Neural progenitor cell (in vitro differentiated cells): ENCODE data around the gene FHOD1.

Experiments used
- EZH2 ChIP-seq: fragments of 200-600 bp; sonication (generic); IDR thresholded peaks from 2 replicates; pipeline ENCODE4 v1.6.1; 2017; ENCODE audit warnings: antibody characterized with exemption, mild to moderate bottlenecking, moderate library complexity
- EZH2phosphoT487 ChIP-seq: fragments of 200-600 bp; sonication (generic); IDR thresholded peaks from 2 replicates; pipeline ENCODE4 v1.6.1; 2017; ENCODE audit warnings: antibody characterized with exemption
- TF ChIP-seq, protein P1 (sequence below): fragments of 200-600 bp; sonication (generic); IDR thresholded peaks from 2 replicates; pipeline ENCODE4 v1.5.1; 2017; ENCODE audit warnings: antibody characterized with exemption, mild to moderate bottlenecking

DNA sequence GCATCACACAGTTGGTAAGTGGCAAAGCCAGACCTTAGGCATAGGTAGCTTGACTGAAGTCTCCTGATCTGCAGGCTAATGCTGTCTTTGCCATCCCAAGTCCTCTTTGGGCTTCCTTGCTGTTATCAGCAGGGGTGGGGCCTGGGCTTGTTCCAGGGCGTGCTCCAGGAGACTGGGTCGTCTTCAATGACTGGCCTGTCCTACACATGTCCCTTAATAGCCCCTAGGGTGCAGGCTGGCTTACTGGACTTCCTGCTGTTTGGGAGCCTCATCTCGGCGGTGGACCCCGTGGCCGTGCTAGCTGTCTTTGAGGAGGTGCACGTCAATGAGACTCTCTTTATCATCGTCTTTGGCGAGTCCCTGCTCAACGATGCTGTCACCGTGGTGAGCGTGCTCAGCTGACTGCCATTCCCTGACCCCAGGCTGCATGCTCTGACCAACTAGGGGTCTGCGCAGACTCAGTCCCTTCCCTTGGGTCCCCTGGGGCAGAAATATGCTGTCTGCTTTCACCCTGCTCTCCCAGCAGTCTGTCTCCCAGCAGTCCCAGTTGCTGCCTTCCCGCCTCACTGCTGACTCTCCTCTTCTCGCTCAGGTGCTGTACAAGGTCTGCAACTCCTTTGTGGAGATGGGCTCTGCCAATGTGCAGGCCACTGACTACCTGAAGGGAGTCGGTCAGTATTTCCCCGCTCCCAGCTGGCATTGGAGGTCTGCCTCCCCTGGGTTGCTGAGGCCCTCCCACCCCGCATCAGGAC lies 7.7 kb upstream of the FHOD1 start:
- TF ChIP-seq, protein P1, sequence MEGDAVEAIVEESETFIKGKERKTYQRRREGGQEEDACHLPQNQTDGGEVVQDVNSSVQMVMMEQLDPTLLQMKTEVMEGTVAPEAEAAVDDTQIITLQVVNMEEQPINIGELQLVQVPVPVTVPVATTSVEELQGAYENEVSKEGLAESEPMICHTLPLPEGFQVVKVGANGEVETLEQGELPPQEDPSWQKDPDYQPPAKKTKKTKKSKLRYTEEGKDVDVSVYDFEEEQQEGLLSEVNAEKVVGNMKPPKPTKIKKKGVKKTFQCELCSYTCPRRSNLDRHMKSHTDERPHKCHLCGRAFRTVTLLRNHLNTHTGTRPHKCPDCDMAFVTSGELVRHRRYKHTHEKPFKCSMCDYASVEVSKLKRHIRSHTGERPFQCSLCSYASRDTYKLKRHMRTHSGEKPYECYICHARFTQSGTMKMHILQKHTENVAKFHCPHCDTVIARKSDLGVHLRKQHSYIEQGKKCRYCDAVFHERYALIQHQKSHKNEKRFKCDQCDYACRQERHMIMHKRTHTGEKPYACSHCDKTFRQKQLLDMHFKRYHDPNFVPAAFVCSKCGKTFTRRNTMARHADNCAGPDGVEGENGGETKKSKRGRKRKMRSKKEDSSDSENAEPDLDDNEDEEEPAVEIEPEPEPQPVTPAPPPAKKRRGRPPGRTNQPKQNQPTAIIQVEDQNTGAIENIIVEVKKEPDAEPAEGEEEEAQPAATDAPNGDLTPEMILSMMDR: no peak
- no peak for TF ChIP-seq EZH2phosphoT487
- no peak for TF ChIP-seq EZH2
